SK-N-SH (cell line): ENCODE data around the gene ZSWIM3. TPM values are rescaled to one million over a fixed set of nuclear protein-coding genes. Genes with fewer than 3 reads are reported as not detected.

Experiments used
- CTCF ChIA-PET: fragments of 300-600, 350-600 bp; formaldehyde crosslinking; extraction: SDS; loops from one replicate; lab custom pipeline; 2021; lab: Yijun Ruan, JAX
- POLR2A ChIA-PET: fragments of 350-600 bp; sonication (Branson Sonifier 250); formaldehyde crosslinking; extraction: SDS; loops from one replicate; lab custom pipeline; 2020; ENCODE audit warnings: antibody characterized with exemption, inconsistent platforms; lab: Yijun Ruan, JAX
- DNase-seq: peaks from one replicate; pipeline ENCODE4 v3.0.0; 2012
- H2AFZ ChIP-seq: fragments of 200-600 bp; sonication (generic); 2 replicates; pipeline ENCODE4 v1.8.1; 2016; ENCODE audit warnings: antibody characterized with exemption, mild to moderate bottlenecking, low read depth
- H3F3A ChIP-seq: fragments of 200-600 bp; sonication (generic); replicated peaks from 2 replicates; pipeline ENCODE3; 2016; ENCODE audit warnings: antibody characterized with exemption, mild to moderate bottlenecking; ENCODE audit not compliant: insufficient read depth
- H3K27ac ChIP-seq, 2 experiments: fragments of 200-500 bp in 1 of 2; fragments of 200-600 bp in 1 of 2; sonication (Bioruptor generic) in 1 of 2; sonication (generic), shearing (Covaris generic) in 1 of 2; 2 replicates each; pipeline versions ENCODE4 v1.5.1 to v1.6.1; 2014 to 2016; ENCODE audit warnings: low read depth in 2 of 2, inconsistent platforms in 1 of 2, low read length in 1 of 2, mild to moderate bottlenecking in 1 of 2, mixed read lengths in 1 of 2
- H3K27me3 ChIP-seq: fragments of 200-600 bp; sonication (generic), shearing (Covaris generic); 2 replicates; pipeline ENCODE4 v1.6.1; 2016; ENCODE audit warnings: mixed run types; ENCODE audit not compliant: insufficient read depth
- H3K36me3 ChIP-seq, 2 experiments: fragments of 200-500 bp in 1 of 2; fragments of 200-600 bp in 1 of 2; sonication (Bioruptor generic) in 1 of 2; sonication (generic) in 1 of 2; replicated peaks in 1 of 2; 2 replicates each; pipeline versions ENCODE3 to v1.5.1; 2014 to 2016; ENCODE audit warnings: low read length in 1 of 2, mild to moderate bottlenecking in 1 of 2; ENCODE audit not compliant: insufficient read depth in 2 of 2, control insufficient read depth in 1 of 2
- H3K4me1 ChIP-seq, 2 experiments: fragments of 200-500 bp in 1 of 2; fragments of 200-600 bp in 1 of 2; sonication (Bioruptor generic) in 1 of 2; sonication (generic), shearing (Covaris generic) in 1 of 2; 2 replicates each; pipeline versions ENCODE4 v1.5.1 to v1.6.1; 2014 to 2016; ENCODE audit warnings: low read depth in 1 of 2, low read length in 1 of 2, mixed run types in 1 of 2; ENCODE audit not compliant: insufficient read depth in 2 of 2, control insufficient read depth in 1 of 2
- H3K4me2 ChIP-seq: fragments of 200-600 bp; sonication (generic), shearing (Covaris generic); 2 replicates; pipeline ENCODE4 v1.6.1; 2017; ENCODE audit warnings: mixed run types
- H3K4me3 ChIP-seq, 2 experiments: fragments of 200-500 bp in 1 of 2; fragments of 200-600 bp in 1 of 2; sonication (Bioruptor generic) in 1 of 2; sonication (generic), shearing (Covaris generic) in 1 of 2; 2 replicates each; pipeline versions ENCODE4 v1.5.1 to v1.8.1; 2014 to 2016; ENCODE audit warnings: low read depth in 2 of 2, inconsistent platforms in 1 of 2, low read length in 1 of 2, mild to moderate bottlenecking in 1 of 2, mixed read lengths in 1 of 2, moderate library complexity in 1 of 2
- H3K79me2 ChIP-seq: fragments of 200-600 bp; sonication (generic); 2 replicates; pipeline ENCODE4 v1.8.1; 2017; ENCODE audit warnings: mild to moderate bottlenecking; ENCODE audit not compliant: insufficient read depth
- H3K9ac ChIP-seq: fragments of 200-600 bp; sonication (generic); 2 replicates; pipeline ENCODE4 v1.6.1; 2017; ENCODE audit warnings: mixed run types
- H3K9me2 ChIP-seq: fragments of 200-600 bp; sonication (generic); 2 replicates; pipeline ENCODE4 v1.6.1; 2017; ENCODE audit warnings: mixed run types
- H3K9me3 ChIP-seq: fragments of 200-600 bp; sonication (generic); 2 replicates; pipeline ENCODE4 v1.6.1; 2017; ENCODE audit warnings: mixed run types, mild to moderate bottlenecking, moderate library complexity
- H4K20me1 ChIP-seq: fragments of 200-600 bp; sonication (generic); 2 replicates; pipeline ENCODE4 v1.6.1; 2017; ENCODE audit warnings: mild to moderate bottlenecking, mixed run types; ENCODE audit not compliant: insufficient read depth
- CHD2 ChIP-seq: fragments of 150-350 bp; IDR thresholded peaks from 2 replicates; pipeline ENCODE4 v1.6.1; 2018; ENCODE audit warnings: low read length; ENCODE audit not compliant: partially characterized antibody
- ELF1 ChIP-seq: IDR thresholded peaks from 2 replicates; pipeline ENCODE4 v1.4.0; 2012
- EP300 ChIP-seq, 2 experiments: IDR thresholded peaks; 2 replicates each; pipeline versions ENCODE4 v1.4.0 to v1.6.1; 2012; ENCODE audit warnings: borderline replicate concordance in 1 of 2, low read depth in 1 of 2, low read length in 1 of 2
- EZH2phosphoT487 ChIP-seq: fragments of 200-600 bp; sonication (generic); IDR thresholded peaks from 2 replicates; pipeline ENCODE4 v1.6.1; 2017; ENCODE audit warnings: low read depth, mixed run types, mild to moderate bottlenecking, antibody characterized with exemption, moderate library complexity, borderline replicate concordance
- FOSL2 ChIP-seq: IDR thresholded peaks from 2 replicates; pipeline ENCODE4 v1.4.0; 2012; ENCODE audit warnings: low read depth, mild to moderate bottlenecking, moderate library complexity, borderline replicate concordance
- GABPA ChIP-seq: IDR thresholded peaks from 2 replicates; pipeline ENCODE4 v1.4.0; 2012; ENCODE audit warnings: low read depth, mild to moderate bottlenecking
- GATA2 ChIP-seq: sonication (generic); formaldehyde crosslinking; IDR thresholded peaks from 2 replicates; pipeline ENCODE4 v1.5.0; 2020; ENCODE audit warnings: mild to moderate bottlenecking, missing genetic modification reagents
- MEF2A ChIP-seq: IDR thresholded peaks from 2 replicates; pipeline ENCODE4 v1.4.0; 2012; ENCODE audit warnings: low read depth, borderline replicate concordance
- MXI1 ChIP-seq: IDR thresholded peaks from 2 replicates; pipeline ENCODE4 v1.6.1; 2012; ENCODE audit warnings: mild to moderate bottlenecking, low read depth, low read length, improper control_type of control experiment
- RCOR1 ChIP-seq: fragments of 150-350 bp; IDR thresholded peaks from 2 replicates; pipeline ENCODE4 v1.6.1; 2017; ENCODE audit warnings: antibody characterized with exemption, low read length
- RXRA ChIP-seq: IDR thresholded peaks from 2 replicates; pipeline ENCODE4 v1.4.0; 2012; ENCODE audit warnings: low read depth, mild to moderate bottlenecking, borderline replicate concordance
- TCF12 ChIP-seq: IDR thresholded peaks from 2 replicates; pipeline ENCODE4 v1.4.0; 2012
- TEAD4 ChIP-seq: IDR thresholded peaks from 2 replicates; pipeline ENCODE4 v1.4.0; 2012; ENCODE audit warnings: mild to moderate bottlenecking, borderline replicate concordance; ENCODE audit not compliant: insufficient read depth
- WGBS: methylation state at CpG from one replicate; pipeline ENCODE4 v1.1.6; 2017; ENCODE audit warnings: low lambda C conversion rate; 5-methylcytosine and 5-hydroxymethylcytosine counted together
- polyA plus RNA-seq, 3 experiments: library from polyadenylated mRNA; depleted of rRNA; stranded (reverse); fragments of >200 nt; gene quantifications; 2 replicates each; pipeline ENCODE4 v1.2.3, GENCODE V29; 2012
- TF ChIP-seq, protein P1 (sequence below): fragments of 150-350 bp; IDR thresholded peaks from 2 replicates; pipeline ENCODE4 v1.6.1; 2017; ENCODE audit warnings: antibody characterized with exemption, low read length, low read depth, borderline replicate concordance
- TF ChIP-seq, protein P2 (sequence below): fragments of 200-600 bp; sonication (generic); IDR thresholded peaks from 2 replicates; pipeline ENCODE4 v1.6.1; 2017; ENCODE audit warnings: antibody characterized with exemption, mild to moderate bottlenecking, moderate library complexity

The ZSWIM3 gene
- polyA plus RNA-seq, 1 of the 3 experiments (the other 2 are of a cell fraction) = 2.3 TPM

DNA sequence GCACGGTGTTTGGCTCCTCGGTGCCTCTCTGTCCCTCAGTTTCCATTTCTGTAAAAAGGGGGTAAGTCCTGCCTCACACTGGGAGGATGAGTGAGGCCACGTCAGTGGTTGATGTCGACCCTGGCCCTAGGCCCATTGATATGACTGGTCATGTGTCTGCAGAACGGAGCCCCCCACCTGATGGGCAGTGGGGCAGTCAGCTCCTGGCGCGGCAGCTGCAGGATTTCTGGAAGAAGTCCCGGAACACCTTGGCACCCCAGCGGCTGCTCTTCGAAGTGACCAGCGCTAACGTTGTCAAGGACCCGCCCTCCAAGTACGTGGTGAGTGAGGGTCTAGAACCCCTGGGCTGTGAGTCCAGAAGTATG, 22.6 kb upstream of the ZSWIM3 start:
- Histone ChIP-seq H3F3A (peaks cover 15% of the 10 kb centered on the region), H3K4me3 (peak overlapping the region; percentile 68 to 85), H3K27ac (no peak overlapping the region; a peak in 2 of 4 replicates), H3K36me3 (peaks cover 5 to 8% of the 10 kb centered on the region in 2 experiments), H3K9me3 (no peaks in the 10 kb centered on the region), H2AFZ (no peak overlapping the region), H3K9ac (peak overlapping the region; percentile 72), H3K79me2 (peaks cover 26% of the 10 kb centered on the region), H3K9me2 (no peaks in the 10 kb centered on the region), H3K4me1 (peaks cover 8 to 31% of the 10 kb centered on the region in 2 experiments; a peak in 3 of 4 replicates), H3K4me2 (peak overlapping the region; percentile 97), H4K20me1 (no peaks in the 10 kb centered on the region), H3K27me3 (no peaks in the 10 kb centered on the region)
- TF ChIP-seq MEF2A = no peak
- no peak for TF ChIP-seq TEAD4
- TF ChIP-seq FOSL2 = no peak
- no peak for TF ChIP-seq GATA2 (CRISPR knock-in tag)
- TF ChIP-seq GABPA = no peak
- TF ChIP-seq CHD2 = no peak
- no peak for TF ChIP-seq TCF12
- TF ChIP-seq RCOR1 = no peak
- TF ChIP-seq ELF1 = no peak
- no peak for TF ChIP-seq MXI1
- TF ChIP-seq, protein P1, sequence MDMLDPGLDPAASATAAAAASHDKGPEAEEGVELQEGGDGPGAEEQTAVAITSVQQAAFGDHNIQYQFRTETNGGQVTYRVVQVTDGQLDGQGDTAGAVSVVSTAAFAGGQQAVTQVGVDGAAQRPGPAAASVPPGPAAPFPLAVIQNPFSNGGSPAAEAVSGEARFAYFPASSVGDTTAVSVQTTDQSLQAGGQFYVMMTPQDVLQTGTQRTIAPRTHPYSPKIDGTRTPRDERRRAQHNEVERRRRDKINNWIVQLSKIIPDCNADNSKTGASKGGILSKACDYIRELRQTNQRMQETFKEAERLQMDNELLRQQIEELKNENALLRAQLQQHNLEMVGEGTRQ = no peak
- TF ChIP-seq EP300 (IDR thresholded peaks at IDR 0.05; ENCODE audit: borderline replicate concordance in 1 of 2, low read depth in 1 of 2, low read length in 1 of 2) = no peak
- no peak for DNase-seq
- CTCF ChIA-PET = interaction anchor here (0.8 to 0.9 kb wide), 3 partner anchors 18 to 516 kb away, joined by 3 read pairs; no protein-coding TSS in a partner anchor
- POLR2A ChIA-PET = interaction anchor here (1.1 kb wide), 1 partner anchor 114 kb away, joined by 3 read pairs; no protein-coding TSS in a partner anchor
- WGBS = 65% methylated on average over 6 of the region's 14 CpGs

DNA sequence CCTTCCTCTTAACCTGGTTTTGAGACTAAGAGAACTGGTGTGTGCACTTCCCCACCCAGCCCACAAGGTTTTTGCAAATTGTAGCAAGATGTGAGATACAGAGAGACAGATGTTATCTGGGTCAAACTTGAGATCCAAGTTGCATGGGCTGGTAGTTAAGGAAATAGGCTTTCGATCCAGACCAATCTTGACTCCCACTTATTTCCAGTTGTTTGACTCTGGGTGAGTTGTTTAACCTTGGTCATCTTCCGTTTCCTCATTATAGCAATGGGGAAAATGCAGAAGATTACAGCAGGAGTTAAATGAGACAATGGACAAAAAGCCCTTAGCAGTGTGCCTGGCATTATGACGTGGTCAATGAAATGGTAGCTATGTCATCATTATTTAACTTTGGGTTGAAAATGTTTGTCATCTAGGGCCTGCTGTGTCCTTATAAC, 22.1 kb upstream of the ZSWIM3 start:
- TF ChIP-seq EZH2phosphoT487 (no peak), RXRA (no peak)
- TF ChIP-seq, protein P2, sequence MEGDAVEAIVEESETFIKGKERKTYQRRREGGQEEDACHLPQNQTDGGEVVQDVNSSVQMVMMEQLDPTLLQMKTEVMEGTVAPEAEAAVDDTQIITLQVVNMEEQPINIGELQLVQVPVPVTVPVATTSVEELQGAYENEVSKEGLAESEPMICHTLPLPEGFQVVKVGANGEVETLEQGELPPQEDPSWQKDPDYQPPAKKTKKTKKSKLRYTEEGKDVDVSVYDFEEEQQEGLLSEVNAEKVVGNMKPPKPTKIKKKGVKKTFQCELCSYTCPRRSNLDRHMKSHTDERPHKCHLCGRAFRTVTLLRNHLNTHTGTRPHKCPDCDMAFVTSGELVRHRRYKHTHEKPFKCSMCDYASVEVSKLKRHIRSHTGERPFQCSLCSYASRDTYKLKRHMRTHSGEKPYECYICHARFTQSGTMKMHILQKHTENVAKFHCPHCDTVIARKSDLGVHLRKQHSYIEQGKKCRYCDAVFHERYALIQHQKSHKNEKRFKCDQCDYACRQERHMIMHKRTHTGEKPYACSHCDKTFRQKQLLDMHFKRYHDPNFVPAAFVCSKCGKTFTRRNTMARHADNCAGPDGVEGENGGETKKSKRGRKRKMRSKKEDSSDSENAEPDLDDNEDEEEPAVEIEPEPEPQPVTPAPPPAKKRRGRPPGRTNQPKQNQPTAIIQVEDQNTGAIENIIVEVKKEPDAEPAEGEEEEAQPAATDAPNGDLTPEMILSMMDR = no peak
- TF ChIP-seq, all 33 proteins: peak for 0
- H3K4me2 ChIP-seq = peak overlapping the region; percentile 97
- ChIA-PET POLR2A (no interaction called here), CTCF (interaction anchor here (0.8 to 1.0 kb wide), 4 partner anchors 10 to 516 kb away, joined by 3 to 4 read pairs (median 3); no protein-coding TSS in a partner anchor)
- H3K27me3 ChIP-seq = no peaks in the 10 kb centered on the region
- H3K9ac ChIP-seq = peak overlapping the region; percentile 6; the same call in 1 of the 2 replicates
- peaks cover 8 to 10% of the 10 kb centered on the region in 2 experiments for H3K36me3 ChIP-seq
- WGBS = 91% methylated on average over 3 of the region's 3 CpGs
- H3K9me3 ChIP-seq = no peaks in the 10 kb centered on the region
- no peak for DNase-seq
- peaks cover 29% of the 10 kb centered on the region for H3K79me2 ChIP-seq
- no peak overlapping the region for H2AFZ ChIP-seq
- H3K4me3 ChIP-seq = peak overlapping the region; percentile 68 to 85; a peak in 3 of 4 replicates
- H4K20me1 ChIP-seq = no peaks in the 10 kb centered on the region
- H3K4me1 ChIP-seq = peaks cover 8 to 31% of the 10 kb centered on the region in 2 experiments; a peak in 3 of 4 replicates
- no peaks in the 10 kb centered on the region for H3K9me2 ChIP-seq
- peaks cover 15% of the 10 kb centered on the region for H3F3A ChIP-seq
- no peak overlapping the region for H3K27ac ChIP-seq
